ENCODE measurements around the gene LRG1. TPM values are rescaled to one million over a fixed set of nuclear protein-coding genes. Genes with fewer than 3 reads are reported as not detected.

LRG1 gene
- polyA plus RNA-seq, 1 donor (not counting 4 experiments of a cell fraction or from before 2014, with no cell fraction given), result 1.2 TPM

- H3K4me2 ChIP-seq (ENCODE audit: control insufficient read depth, extremely low read depth, insufficient read depth, low read depth, low read length), result no peak overlapping the region
- no peaks in the 10 kb centered on the region for H3K36me3 ChIP-seq (ENCODE audit: control insufficient read depth in 2 of 2, extremely low read depth in 1 of 2, insufficient read depth in 2 of 2, low read length in 2 of 2)
- no peak overlapping the region for H3K9ac ChIP-seq (ENCODE audit: control insufficient read depth, extremely low read depth, insufficient read depth, low read length)
- H3K27ac ChIP-seq (ENCODE audit: control insufficient read depth, insufficient read depth, low read length), result no peak overlapping the region
- TF ChIP-seq CTCF (optimal IDR thresholded peaks at IDR 0.05 in 1 of 3, IDR thresholded peaks at IDR 0.05 in 1 of 3, conservative IDR thresholded peaks at IDR 0.05 in 1 of 3; ENCODE audit: extremely low read depth in 1 of 3, insufficient read depth in 2 of 3, low read length in 3 of 3) (no peak), EZH2 (IDR thresholded peaks at IDR 0.05; ENCODE audit: low read length) (no peak)
- dilution Hi-C loops (cut with MboI; ENCODE audit: extremely low pct_ligation_motif_present, low sequenced_read_pairs), result no loop called here
- H2AFZ ChIP-seq (ENCODE audit: control insufficient read depth, low read length), result no peak overlapping the region
- H3K4me3 ChIP-seq (ENCODE audit: control insufficient read depth in 2 of 3, extremely low read depth in 1 of 3, insufficient read depth in 2 of 3, low read depth in 1 of 3, low read length in 3 of 3), result no peak overlapping the region
- peaks cover 11% of the 10 kb centered on the region for H3K4me1 ChIP-seq (ENCODE audit: control insufficient read depth, extremely low read depth, insufficient read depth, low read length)
- H3K9me3 ChIP-seq (ENCODE audit: control insufficient read depth, low read depth, low read length), result no peaks in the 10 kb centered on the region
- FAIRE-seq, result no peak
- H3K79me2 ChIP-seq (ENCODE audit: control insufficient read depth, insufficient read depth, low read length), result no peaks in the 10 kb centered on the region
- no peaks in the 10 kb centered on the region for H4K20me1 ChIP-seq (ENCODE audit: control insufficient read depth, extremely low read depth, insufficient read depth, low read length)
- peaks cover 5% of the 10 kb centered on the region for H3K27me3 ChIP-seq (ENCODE audit: control insufficient read depth, extremely low read depth, insufficient read depth, low read length)
- DNase-seq (ENCODE audit: low read depth, low spot score), result no peak
- H3K9me1 ChIP-seq (ENCODE audit: control insufficient read depth, extremely low read depth, insufficient read depth, low read length), result no peaks in the 10 kb centered on the region
Observed at GRCh38 chr19:4516939-4517300, 22.9 kb downstream of the LRG1 start.

GRCh38 chr19:4516199-4516938 is 23.5 kb downstream of the LRG1 start:
- Histone ChIP-seq H3K4me2 (ENCODE audit: control insufficient read depth, extremely low read depth, insufficient read depth, low read depth, low read length) (no peak overlapping the region), H3K27me3 (ENCODE audit: control insufficient read depth, extremely low read depth, insufficient read depth, low read length) (peaks cover 3% of the 10 kb centered on the region), H4K20me1 (ENCODE audit: control insufficient read depth, extremely low read depth, insufficient read depth, low read length) (no peaks in the 10 kb centered on the region), H2AFZ (ENCODE audit: control insufficient read depth, low read length) (no peak overlapping the region), H3K79me2 (ENCODE audit: control insufficient read depth, insufficient read depth, low read length) (no peaks in the 10 kb centered on the region), H3K36me3 (ENCODE audit: control insufficient read depth in 2 of 2, extremely low read depth in 1 of 2, insufficient read depth in 2 of 2, low read length in 2 of 2) (no peaks in the 10 kb centered on the region), H3K9me3 (ENCODE audit: control insufficient read depth, low read depth, low read length) (no peaks in the 10 kb centered on the region), H3K9me1 (ENCODE audit: control insufficient read depth, extremely low read depth, insufficient read depth, low read length) (no peaks in the 10 kb centered on the region), H3K27ac (ENCODE audit: control insufficient read depth, insufficient read depth, low read length) (no peak overlapping the region), H3K4me3 (ENCODE audit: control insufficient read depth in 2 of 3, extremely low read depth in 1 of 3, insufficient read depth in 2 of 3, low read depth in 1 of 3, low read length in 3 of 3) (no peak overlapping the region), H3K9ac (ENCODE audit: control insufficient read depth, extremely low read depth, insufficient read depth, low read length) (no peak overlapping the region), H3K4me1 (ENCODE audit: control insufficient read depth, extremely low read depth, insufficient read depth, low read length) (peaks cover 11% of the 10 kb centered on the region)
- TF ChIP-seq EZH2 (IDR thresholded peaks at IDR 0.05; ENCODE audit: low read length), result no peak
- no peak for TF ChIP-seq CTCF (optimal IDR thresholded peaks at IDR 0.05 in 1 of 3, IDR thresholded peaks at IDR 0.05 in 1 of 3, conservative IDR thresholded peaks at IDR 0.05 in 1 of 3; ENCODE audit: extremely low read depth in 1 of 3, insufficient read depth in 2 of 3, low read length in 3 of 3)
- DNase-seq (ENCODE audit: low read depth, low spot score) (no peak), FAIRE-seq (no peak)
- dilution Hi-C loops (cut with MboI; ENCODE audit: extremely low pct_ligation_motif_present, low sequenced_read_pairs), result no loop called here
